Activated T-helper 2 cell treated with anti-CD3 and anti-CD28 coated beads, Interferon-gamma antibody, Interleukin-2, Interleukin-4, amounts not matched to agents 10 μg/mL and 5 μg/mL and 100 μg/mL, durations not matched to agents 14 hours and 24 hours and 36 hours (primary cell): ENCODE results near the gene NTPCR. TPM values are rescaled to one million over a fixed set of nuclear protein-coding genes. Genes with fewer than 3 reads are reported as not detected.

Experiments
- DNase-seq: peaks from one replicate; pipeline ENCODE4 v3.0.0; 2021; ENCODE audit warnings: low spot score
- H3K27ac Mint-ChIP-seq: one replicate; pipeline ENCODE4 v1.8.0; 2021; ENCODE audit warnings: mixed read lengths
- H3K27me3 Mint-ChIP-seq: one replicate; pipeline ENCODE4 v1.8.0; 2021; ENCODE audit warnings: low read depth, mixed read lengths
- H3K36me3 Mint-ChIP-seq: one replicate; pipeline ENCODE4 v1.8.0; 2021; ENCODE audit warnings: low read depth, mixed read lengths
- H3K4me1 Mint-ChIP-seq: one replicate; pipeline ENCODE4 v1.8.0; 2021; ENCODE audit warnings: low read depth, mixed read lengths
- H3K4me3 Mint-ChIP-seq: one replicate; pipeline ENCODE4 v1.8.0; 2021; ENCODE audit warnings: low read depth, mild to moderate bottlenecking, moderate library complexity, mixed read lengths
- H3K9me3 Mint-ChIP-seq: one replicate; pipeline ENCODE4 v1.8.0; 2021; ENCODE audit warnings: mixed read lengths
- intact Hi-C: fragments of 100-400 bp; cut with micrococcal nuclease; formaldehyde crosslinking; loops from one replicate; pipeline ENCODE4 v1.15.1; 2023
- total RNA-seq: library from RNA; stranded (reverse); gene quantifications from 2 replicates; pipeline ENCODE4 v1.2.3, GENCODE V29; 2022

The NTPCR gene
- total RNA-seq, 1 donor from 2014 or later, result 34.6 TPM

- Mint-ChIP-seq H3K27me3 (no peaks in the 10 kb centered on the region), H3K4me3 (no peak overlapping the region), H3K27ac (no peak overlapping the region), H3K9me3 (no peaks in the 10 kb centered on the region), H3K4me1 (peaks cover 13% of the 10 kb centered on the region), H3K36me3 (no peaks in the 10 kb centered on the region)
- intact Hi-C loops, result no loop called here
- DNase-seq, result no peak
These were observed 69.4 kb downstream of the NTPCR start for GRCh38 chr1:233019778-233020325.

DNA sequence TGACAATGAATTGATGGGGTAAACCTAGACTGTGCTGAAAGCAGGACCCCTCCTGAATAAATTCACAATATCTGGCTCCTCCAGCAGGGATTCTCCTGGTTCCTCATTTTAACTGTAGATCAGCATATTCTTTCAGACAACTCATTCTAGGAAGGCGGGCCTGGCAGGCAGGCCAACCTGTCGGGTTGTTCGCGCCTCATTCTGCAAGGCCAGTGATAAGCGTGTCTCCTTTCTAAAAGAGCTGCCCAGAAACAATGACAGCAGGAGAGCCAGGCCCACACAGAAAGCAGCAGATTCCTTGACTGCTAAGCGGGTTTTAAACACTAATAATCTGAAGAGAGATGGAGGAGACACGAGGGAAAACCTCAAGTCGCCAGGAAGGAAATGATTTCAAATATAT lies 70.0 kb downstream of the NTPCR start:
- H3K4me3 Mint-ChIP-seq, result no peak overlapping the region
- H3K27me3 Mint-ChIP-seq, result no peaks in the 10 kb centered on the region
- peaks cover 13% of the 10 kb centered on the region for H3K4me1 Mint-ChIP-seq
- H3K27ac Mint-ChIP-seq, result no peak overlapping the region
- DNase-seq, result no peak
- intact Hi-C loops, result no loop called here
- no peaks in the 10 kb centered on the region for H3K36me3 Mint-ChIP-seq
- H3K9me3 Mint-ChIP-seq, result no peaks in the 10 kb centered on the region

- intact Hi-C loops, result no loop called here
- Mint-ChIP-seq H3K27ac (no peak overlapping the region), H3K9me3 (no peaks in the 10 kb centered on the region), H3K27me3 (no peaks in the 10 kb centered on the region), H3K4me3 (no peak overlapping the region), H3K4me1 (no peaks in the 10 kb centered on the region), H3K36me3 (no peaks in the 10 kb centered on the region)
- no peak for DNase-seq
These were observed 71.8 kb downstream of the NTPCR start for GRCh38 chr1:233022246-233022645.

- Mint-ChIP-seq H3K27me3 (no peaks in the 10 kb centered on the region), H3K9me3 (no peaks in the 10 kb centered on the region), H3K4me1 (no peaks in the 10 kb centered on the region), H3K36me3 (no peaks in the 10 kb centered on the region), H3K4me3 (no peak overlapping the region), H3K27ac (no peak overlapping the region)
- DNase-seq, result no peak
- intact Hi-C loops, result no loop called here
These were observed 73.8 kb downstream of the NTPCR start for GRCh38 chr1:233024199-233024598.

GRCh38 chr1:233025157-233025556 lies 74.7 kb downstream of the NTPCR start:
- no peak for DNase-seq
- Mint-ChIP-seq H3K4me1 (no peaks in the 10 kb centered on the region), H3K9me3 (no peaks in the 10 kb centered on the region), H3K4me3 (no peak overlapping the region), H3K27ac (no peak overlapping the region), H3K27me3 (no peaks in the 10 kb centered on the region), H3K36me3 (no peaks in the 10 kb centered on the region)
- intact Hi-C loops, result loop anchor here (5.0 kb wide), 1 partner anchor 388 kb away; no protein-coding TSS in a partner anchor

DNA sequence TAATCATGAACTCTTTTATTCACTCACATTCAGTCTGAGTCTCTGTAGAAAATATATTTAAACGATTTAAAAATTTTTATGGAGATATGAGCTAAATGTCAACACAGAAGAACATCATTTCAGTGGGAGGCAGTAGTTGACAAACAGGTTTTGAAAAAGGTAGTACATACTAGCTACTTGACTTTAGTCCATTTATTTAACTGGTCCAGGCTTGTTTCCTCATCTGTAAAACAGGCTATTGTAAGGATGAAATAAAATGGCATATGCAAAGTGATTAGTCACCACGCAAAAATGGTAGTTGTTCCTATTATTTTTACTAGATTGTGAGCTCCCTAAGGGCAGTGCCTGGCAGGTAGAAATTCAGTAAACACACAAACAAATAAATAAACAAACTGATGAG lies 75.2 kb downstream of the NTPCR start:
- no peak for DNase-seq
- intact Hi-C loops, result loop anchor here (5.0 kb wide), 1 partner anchor 388 kb away; no protein-coding TSS in a partner anchor
- H3K27me3 Mint-ChIP-seq, result no peaks in the 10 kb centered on the region
- H3K4me1 Mint-ChIP-seq, result no peaks in the 10 kb centered on the region
- H3K4me3 Mint-ChIP-seq, result no peak overlapping the region
- no peaks in the 10 kb centered on the region for H3K9me3 Mint-ChIP-seq
- no peaks in the 10 kb centered on the region for H3K36me3 Mint-ChIP-seq
- H3K27ac Mint-ChIP-seq, result no peak overlapping the region

DNA sequence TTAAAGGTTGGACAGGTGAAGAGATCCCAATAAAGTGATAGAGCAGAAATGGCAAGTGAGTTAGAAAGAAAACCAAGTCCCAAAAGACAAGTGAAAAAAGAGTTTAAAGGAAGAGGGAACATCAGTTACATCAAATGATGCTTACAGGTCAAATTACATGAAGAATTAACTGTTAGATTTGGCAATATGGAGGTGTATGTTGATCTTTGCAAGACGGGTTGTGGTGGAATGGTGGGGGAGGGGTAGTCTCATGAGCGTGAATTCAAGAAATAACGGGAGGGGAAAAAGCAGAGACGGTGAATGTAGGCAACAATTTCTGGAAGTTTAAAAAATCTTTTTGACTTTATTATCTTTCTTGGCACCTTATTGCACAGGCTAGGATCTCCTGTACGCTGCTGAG lies 76.6 kb downstream of the NTPCR start:
- Mint-ChIP-seq H3K27ac (no peak overlapping the region), H3K4me3 (no peak overlapping the region), H3K36me3 (no peaks in the 10 kb centered on the region), H3K4me1 (no peaks in the 10 kb centered on the region), H3K27me3 (no peaks in the 10 kb centered on the region), H3K9me3 (no peaks in the 10 kb centered on the region)
- intact Hi-C loops, result loop anchor here (5.0 kb wide), 1 partner anchor 390 kb away; no protein-coding TSS in a partner anchor
- DNase-seq, result no peak

GRCh38 chr1:233031521-233031920 lies 81.1 kb downstream of the NTPCR start:
- no peak for DNase-seq
- Mint-ChIP-seq H3K4me3 (no peak overlapping the region), H3K4me1 (peaks cover 8% of the 10 kb centered on the region), H3K9me3 (no peaks in the 10 kb centered on the region), H3K27me3 (no peaks in the 10 kb centered on the region), H3K36me3 (no peaks in the 10 kb centered on the region), H3K27ac (no peak overlapping the region)
- intact Hi-C loops, result no loop called here

GRCh38 chr1:233032916-233033315 lies 82.5 kb downstream of the NTPCR start:
- H3K9me3 Mint-ChIP-seq, result no peaks in the 10 kb centered on the region
- intact Hi-C loops, result no loop called here
- H3K36me3 Mint-ChIP-seq, result no peaks in the 10 kb centered on the region
- no peak overlapping the region for H3K27ac Mint-ChIP-seq
- peaks cover 8% of the 10 kb centered on the region for H3K4me1 Mint-ChIP-seq
- no peak for DNase-seq
- H3K4me3 Mint-ChIP-seq, result no peak overlapping the region
- H3K27me3 Mint-ChIP-seq, result no peaks in the 10 kb centered on the region

DNA sequence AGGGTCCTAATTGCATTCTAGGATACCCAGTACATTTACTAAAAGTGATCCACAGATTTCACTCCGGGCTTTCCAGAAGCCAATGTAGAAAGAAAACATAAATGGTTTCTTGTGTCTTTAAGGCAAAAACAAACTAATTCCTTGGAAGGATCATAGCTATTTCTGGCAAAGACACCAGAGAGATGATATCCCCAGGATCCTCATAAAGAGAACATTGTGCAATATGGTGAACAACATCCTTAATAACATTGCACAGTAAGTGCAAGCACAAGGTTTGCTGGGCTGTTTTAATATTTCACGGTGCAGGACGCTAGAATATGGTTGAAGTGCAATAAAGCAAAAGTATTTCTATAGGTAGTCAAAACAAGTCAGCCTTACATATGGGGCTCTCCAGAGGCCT lies 83.0 kb downstream of the NTPCR start:
- Mint-ChIP-seq H3K36me3 (no peaks in the 10 kb centered on the region), H3K4me1 (peaks cover 8% of the 10 kb centered on the region), H3K27ac (no peak overlapping the region), H3K9me3 (no peaks in the 10 kb centered on the region), H3K27me3 (no peaks in the 10 kb centered on the region), H3K4me3 (no peak overlapping the region)
- intact Hi-C loops, result no loop called here
- no peak for DNase-seq

Other genes with a start within 250 kb of the NTPCR start
- gene MAP10, start 145.2 kb upstream of the NTPCR start, total RNA-seq, result 3.0 and 3.2 TPM in 2 replicates